NCI-H446 (cell line): Measurements from ENCODE around the gene PHC3.

Experiments
- DNase-seq, 2 experiments: peaks; one replicate each; lab custom pipeline; 2025; lab: John Stamatoyannopoulos, UW

PHC3 gene

GRCh38 chr3:170043506-170043905 lies 138.0 kb downstream of the PHC3 start:
- no peak for DNase-seq

GRCh38 chr3:170040418-170040817 lies 141.1 kb downstream of the PHC3 start:
- no peak for DNase-seq

- DNase-seq = no peak
These were observed 143.0 kb downstream of the PHC3 start for GRCh38 chr3:170038434-170039110.
